Stimulated activated memory B cell treated with anti-CD40 and anti-IgM and Interleukin-4, amounts not matched to agents 10 μg/mL and 1 μg/mL and 100 μg/mL, for 72 hours (primary cell): ENCODE results near the gene MYO1E.

Source experiments
- ATAC-seq: fragments of 150-1000 bp; cut with Tn5 transposase; 2 replicates; pipeline ENCODE4 v1.10.0; 2021
- H3K27ac Mint-ChIP-seq: one replicate; pipeline ENCODE4 v1.8.0; 2022; ENCODE audit warnings: mild to moderate bottlenecking, mixed read lengths
- H3K27me3 Mint-ChIP-seq: one replicate; pipeline ENCODE4 v1.8.0; 2022; ENCODE audit warnings: mixed read lengths
- H3K36me3 Mint-ChIP-seq: one replicate; pipeline ENCODE4 v1.8.0; 2022; ENCODE audit warnings: mixed read lengths
- H3K4me1 Mint-ChIP-seq: one replicate; pipeline ENCODE4 v1.8.0; 2022; ENCODE audit warnings: mixed read lengths
- H3K4me3 Mint-ChIP-seq: one replicate; pipeline ENCODE4 v1.8.0; 2022; ENCODE audit warnings: mild to moderate bottlenecking, moderate library complexity, mixed read lengths
- H3K9me3 Mint-ChIP-seq: one replicate; pipeline ENCODE4 v1.8.0; 2022; ENCODE audit warnings: mixed read lengths

MYO1E gene

GRCh38 chr15:59371458-59372351 lies 966 bp downstream of the MYO1E start:
- H3K27me3 Mint-ChIP-seq = no peaks in the 10 kb centered on the region
- ATAC-seq = peak; percentile 71
- peaks cover 19% of the 10 kb centered on the region for H3K36me3 Mint-ChIP-seq
- H3K4me3 Mint-ChIP-seq = peak overlapping the region; percentile 99
- H3K27ac Mint-ChIP-seq = peak overlapping the region; percentile 93
- no peaks in the 10 kb centered on the region for H3K9me3 Mint-ChIP-seq
- peaks cover 69% of the 10 kb centered on the region for H3K4me1 Mint-ChIP-seq

- peak overlapping the region; percentile 93 for H3K27ac Mint-ChIP-seq
- peaks cover 70% of the 10 kb centered on the region for H3K4me1 Mint-ChIP-seq
- H3K9me3 Mint-ChIP-seq = no peaks in the 10 kb centered on the region
- peak overlapping the region; percentile 99 for H3K4me3 Mint-ChIP-seq
- ATAC-seq = peak; percentile 24
- H3K27me3 Mint-ChIP-seq = no peaks in the 10 kb centered on the region
- peaks cover 25% of the 10 kb centered on the region for H3K36me3 Mint-ChIP-seq
Measured at GRCh38 chr15:59369597-59369996, 3.1 kb downstream of the MYO1E start.

GRCh38 chr15:59367022-59367451 lies 5.6 kb downstream of the MYO1E start:
- Mint-ChIP-seq H3K9me3 (no peaks in the 10 kb centered on the region), H3K27me3 (no peaks in the 10 kb centered on the region), H3K27ac (no peak overlapping the region), H3K4me3 (no peak overlapping the region), H3K4me1 (peaks cover 57% of the 10 kb centered on the region), H3K36me3 (peaks cover 25% of the 10 kb centered on the region)
- ATAC-seq = no peak

- ATAC-seq = no peak
- Mint-ChIP-seq H3K9me3 (no peaks in the 10 kb centered on the region), H3K27ac (no peak overlapping the region), H3K27me3 (no peaks in the 10 kb centered on the region), H3K36me3 (peaks cover 24% of the 10 kb centered on the region), H3K4me3 (no peak overlapping the region), H3K4me1 (peaks cover 56% of the 10 kb centered on the region)
Measured at GRCh38 chr15:59366333-59367021, 6.2 kb downstream of the MYO1E start.

- H3K4me3 Mint-ChIP-seq = no peak overlapping the region
- H3K4me1 Mint-ChIP-seq = peaks cover 48% of the 10 kb centered on the region
- H3K9me3 Mint-ChIP-seq = no peaks in the 10 kb centered on the region
- peaks cover 18% of the 10 kb centered on the region for H3K36me3 Mint-ChIP-seq
- no peaks in the 10 kb centered on the region for H3K27me3 Mint-ChIP-seq
- ATAC-seq = no peak
- no peak overlapping the region for H3K27ac Mint-ChIP-seq
Measured at GRCh38 chr15:59364248-59364647, 8.4 kb downstream of the MYO1E start.

GRCh38 chr15:59362331-59362730 lies 10.3 kb downstream of the MYO1E start:
- H3K27ac Mint-ChIP-seq = no peak overlapping the region
- peaks cover 22% of the 10 kb centered on the region for H3K36me3 Mint-ChIP-seq
- ATAC-seq = no peak
- peaks cover 48% of the 10 kb centered on the region for H3K4me1 Mint-ChIP-seq
- no peaks in the 10 kb centered on the region for H3K9me3 Mint-ChIP-seq
- no peaks in the 10 kb centered on the region for H3K27me3 Mint-ChIP-seq
- H3K4me3 Mint-ChIP-seq = no peak overlapping the region

- Mint-ChIP-seq H3K4me3 (no peak overlapping the region), H3K9me3 (no peaks in the 10 kb centered on the region), H3K36me3 (peaks cover 21% of the 10 kb centered on the region), H3K4me1 (peaks cover 41% of the 10 kb centered on the region), H3K27ac (no peak overlapping the region), H3K27me3 (no peaks in the 10 kb centered on the region)
- ATAC-seq = no peak
Measured at GRCh38 chr15:59360896-59361295, 11.8 kb downstream of the MYO1E start.

GRCh38 chr15:59360305-59360704 lies 12.4 kb downstream of the MYO1E start:
- no peaks in the 10 kb centered on the region for H3K27me3 Mint-ChIP-seq
- peaks cover 46% of the 10 kb centered on the region for H3K4me1 Mint-ChIP-seq
- no peak overlapping the region for H3K27ac Mint-ChIP-seq
- peaks cover 22% of the 10 kb centered on the region for H3K36me3 Mint-ChIP-seq
- no peak for ATAC-seq
- H3K4me3 Mint-ChIP-seq = no peak overlapping the region
- H3K9me3 Mint-ChIP-seq = no peaks in the 10 kb centered on the region

GRCh38 chr15:59355730-59356129 lies 16.9 kb downstream of the MYO1E start:
- peaks cover 81% of the 10 kb centered on the region for H3K4me1 Mint-ChIP-seq
- no peaks in the 10 kb centered on the region for H3K27me3 Mint-ChIP-seq
- no peaks in the 10 kb centered on the region for H3K9me3 Mint-ChIP-seq
- peak overlapping the region; percentile 55 for H3K4me3 Mint-ChIP-seq
- peaks cover 34% of the 10 kb centered on the region for H3K36me3 Mint-ChIP-seq
- no peak for ATAC-seq
- peak overlapping the region; percentile 23 for H3K27ac Mint-ChIP-seq

- H3K9me3 Mint-ChIP-seq = no peaks in the 10 kb centered on the region
- peak overlapping the region; percentile 64 for H3K27ac Mint-ChIP-seq
- peaks cover 35% of the 10 kb centered on the region for H3K36me3 Mint-ChIP-seq
- no peak for ATAC-seq
- peaks cover 83% of the 10 kb centered on the region for H3K4me1 Mint-ChIP-seq
- no peaks in the 10 kb centered on the region for H3K27me3 Mint-ChIP-seq
- no peak overlapping the region for H3K4me3 Mint-ChIP-seq
Measured at GRCh38 chr15:59354417-59355031, 18.1 kb downstream of the MYO1E start.

- H3K9me3 Mint-ChIP-seq = no peaks in the 10 kb centered on the region
- ATAC-seq = no peak
- H3K36me3 Mint-ChIP-seq = peaks cover 35% of the 10 kb centered on the region
- H3K4me1 Mint-ChIP-seq = peaks cover 85% of the 10 kb centered on the region
- peak overlapping the region; percentile 40 for H3K4me3 Mint-ChIP-seq
- no peaks in the 10 kb centered on the region for H3K27me3 Mint-ChIP-seq
- peak overlapping the region; percentile 64 for H3K27ac Mint-ChIP-seq
Measured at GRCh38 chr15:59353994-59354416, 18.7 kb downstream of the MYO1E start.

- Mint-ChIP-seq H3K9me3 (no peaks in the 10 kb centered on the region), H3K36me3 (peaks cover 27% of the 10 kb centered on the region), H3K27ac (peak overlapping the region; percentile 64), H3K4me3 (no peak overlapping the region), H3K4me1 (peaks cover 88% of the 10 kb centered on the region), H3K27me3 (no peaks in the 10 kb centered on the region)
- ATAC-seq = no peak
Measured at GRCh38 chr15:59352683-59353082, 20.0 kb downstream of the MYO1E start.

- Mint-ChIP-seq H3K4me1 (peaks cover 87% of the 10 kb centered on the region), H3K36me3 (peaks cover 26% of the 10 kb centered on the region), H3K4me3 (no peak overlapping the region), H3K27me3 (no peaks in the 10 kb centered on the region), H3K9me3 (no peaks in the 10 kb centered on the region), H3K27ac (peak overlapping the region; percentile 64)
- ATAC-seq = peak; percentile 53
Measured at GRCh38 chr15:59352189-59352588, 20.5 kb downstream of the MYO1E start.

- Mint-ChIP-seq H3K9me3 (no peaks in the 10 kb centered on the region), H3K27me3 (no peaks in the 10 kb centered on the region), H3K4me3 (peak overlapping the region; percentile 2), H3K4me1 (peaks cover 92% of the 10 kb centered on the region), H3K36me3 (peaks cover 33% of the 10 kb centered on the region), H3K27ac (peak overlapping the region; percentile 51)
- no peak for ATAC-seq
Measured at GRCh38 chr15:59350421-59350732, 22.3 kb downstream of the MYO1E start.

GRCh38 chr15:59349680-59350420 lies 22.8 kb downstream of the MYO1E start:
- Mint-ChIP-seq H3K4me1 (peaks cover 91% of the 10 kb centered on the region), H3K4me3 (peak overlapping the region; percentile 2)

More at GRCh38 chr15:59349680-59350420, 22.8 kb downstream of the MYO1E start:
- ATAC-seq = peak; percentile 54
- Mint-ChIP-seq H3K27me3 (no peaks in the 10 kb centered on the region), H3K36me3 (peaks cover 28% of the 10 kb centered on the region), H3K27ac (peak overlapping the region; percentile 51), H3K9me3 (no peaks in the 10 kb centered on the region)
